K562 (cell line): ENCODE results near the gene CDNF. TPM values are rescaled to one million over a fixed set of nuclear protein-coding genes. Genes with fewer than 3 reads are reported as not detected.

ENCODE experiments used
- ATAC-seq: fragments of 200-7000 bp; cut with Tn5 transposase; 3 replicates; pipeline ENCODE4 v1.9.1; 2020; ENCODE audit warnings: moderate library complexity
- BruUV-seq: library from RNA; stranded (reverse); fragments of 400-500 nt; replicated peaks from 2 replicates; lab custom pipeline; 2021; lab: Mats Ljungman, UMichigan
- CTCF ChIA-PET: fragments of 300-600 bp; formaldehyde crosslinking; extraction: SDS; loops from one replicate; lab custom pipeline; 2021; ENCODE audit warnings: low intra/inter-chr PET ratio; lab: Yijun Ruan, JAX
- POLR2A ChIA-PET: fragments of 300-600, 350-650 bp; sonication (Branson Sonifier 250); formaldehyde crosslinking; extraction: SDS; loops from one replicate; lab custom pipeline; 2021; ENCODE audit warnings: antibody characterized with exemption, inconsistent platforms; lab: Yijun Ruan, JAX
- DNase-seq, 4 experiments: peaks; one replicate each; pipeline versions ENCODE4 v3.0.0 to v3.0.0-alpha.2; 2011 to 2018; ENCODE audit warnings: low spot score in 3 of 4, mixed read lengths in 3 of 4; ENCODE audit errors: extremely low read depth in 1 of 4
- FAIRE-seq: peaks from 2 replicates; lab custom pipeline; 2011; peaks lifted over from hg19 to GRCh38; lab: Jason Lieb, UNC
- H2AFZ ChIP-seq: 2 replicates; pipeline ENCODE4 v1.6.0; 2011; ENCODE audit warnings: low read depth, low read length, control low read depth, inconsistent platforms
- H3K27ac ChIP-seq: fragments of 200-600 bp; 3 replicates; pipeline ENCODE4 v1.8.0; 2011; ENCODE audit warnings: low read depth, mild to moderate bottlenecking, control low read depth, inconsistent platforms, low read length, moderate library complexity, mixed read lengths; ENCODE audit errors: extremely low read depth
- H3K27me3 ChIP-seq, 2 experiments: fragments of 300-600 bp in 1 of 2; 2 replicates in 1 of 2; 3 replicates in 1 of 2; pipeline versions ENCODE4 v1.6.0 to v1.8.0; 2011; ENCODE audit warnings: inconsistent platforms in 2 of 2, low read length in 2 of 2, mild to moderate bottlenecking in 1 of 2, mixed read lengths in 1 of 2, moderate library complexity in 1 of 2; ENCODE audit not compliant: control insufficient read depth in 2 of 2, insufficient read depth in 2 of 2
- H3K36me3 ChIP-seq: fragments of 300-600 bp; 3 replicates; pipeline ENCODE4 v1.8.0; 2011; ENCODE audit warnings: mild to moderate bottlenecking, low read length, inconsistent platforms; ENCODE audit not compliant: control insufficient read depth, insufficient read depth
- H3K4me1 ChIP-seq, 2 experiments: fragments of 200-600 bp in 1 of 2; replicated peaks in 1 of 2; 2 replicates in 1 of 2; 3 replicates in 1 of 2; pipeline versions ENCODE4 v1.5.1 to v1.8.0; 2011; ENCODE audit warnings: inconsistent platforms in 2 of 2, low read length in 2 of 2, mild to moderate bottlenecking in 1 of 2, mixed read lengths in 1 of 2, moderate library complexity in 1 of 2; ENCODE audit not compliant: control insufficient read depth in 2 of 2, insufficient read depth in 2 of 2
- H3K4me2 ChIP-seq: 2 replicates; pipeline ENCODE4 v1.6.1; 2011; ENCODE audit warnings: low read length, control low read depth, inconsistent platforms, mixed read lengths; ENCODE audit not compliant: insufficient read depth
- H3K4me3 ChIP-seq: fragments of 200-600 bp; sonication (generic), shearing (Covaris generic); 2 replicates; pipeline ENCODE4 v1.5.1; 2016; ENCODE audit warnings: control low read depth, inconsistent platforms
- H3K79me2 ChIP-seq: fragments of 200-600 bp; 3 replicates; pipeline ENCODE4 v1.8.0; 2011; ENCODE audit warnings: low read length, inconsistent platforms; ENCODE audit not compliant: control insufficient read depth, insufficient read depth
- H3K9ac ChIP-seq, 2 experiments: 2 replicates each; pipeline versions ENCODE4 v1.6.0 to v1.6.1; 2011; ENCODE audit warnings: low read depth in 2 of 2, low read length in 2 of 2, control low read depth in 1 of 2, inconsistent platforms in 1 of 2, mild to moderate bottlenecking in 1 of 2, mixed read lengths in 1 of 2; ENCODE audit not compliant: insufficient read depth in 1 of 2
- H3K9me1 ChIP-seq: one replicate; pipeline ENCODE4 v1.6.0; 2011; ENCODE audit warnings: inconsistent platforms, mild to moderate bottlenecking, low read length, moderate library complexity; ENCODE audit not compliant: control insufficient read depth, insufficient read depth
- H3K9me3 ChIP-seq: replicated peaks from 2 replicates; pipeline ENCODE4 v1.5.1; 2011; ENCODE audit warnings: low read depth, low read length, inconsistent platforms; ENCODE audit not compliant: control insufficient read depth, insufficient read depth
- H4K20me1 ChIP-seq: replicated peaks from 2 replicates; pipeline ENCODE4 v1.6.1; 2011; ENCODE audit warnings: low read length, inconsistent platforms, mixed read lengths; ENCODE audit not compliant: control insufficient read depth, insufficient read depth
- JUND ChIP-seq, 2 experiments: IDR thresholded peaks; 2 replicates in 1 of 2; 3 replicates in 1 of 2; pipeline ENCODE4 v1.6.1; 2011; ENCODE audit warnings: borderline replicate concordance in 2 of 2, low read depth in 2 of 2, low read length in 2 of 2, improper control_type of control experiment in 1 of 2, missing biosample characterization in 1 of 2, missing genetic modification characterization in 1 of 2, missing genetic modification reagents in 1 of 2
- ZNF263 ChIP-seq: sonication (generic); formaldehyde crosslinking; IDR thresholded peaks from 2 replicates; pipeline ENCODE4 v1.8.0; 2022; ENCODE audit warnings: mild to moderate bottlenecking, missing genetic modification reagents, borderline replicate concordance
- WGBS: fragments of 100-300 bp; shearing (Covaris generic); methylation state at CpG from one replicate; pipeline ENCODE4 v1.1.6; 2016; ENCODE audit warnings: low coverage, mixed read lengths; ENCODE audit not compliant: insufficient coverage; ENCODE audit errors: missing lambda C conversion rate; 5-methylcytosine and 5-hydroxymethylcytosine counted together
- in situ Hi-C: fragments of 300-500 bp; cut with MboI; formaldehyde crosslinking; loops from 4 replicates; pipeline ENCODE4 v1.15.0; 2018; ENCODE audit warnings: inconsistent platforms, mixed read lengths
- intact Hi-C: fragments of 100-400 bp; cut with micrococcal nuclease; formaldehyde crosslinking; loops from 2 replicates; pipeline ENCODE4 v1.14.2; 2022
- polyA plus RNA-seq, 8 experiments: library from polyadenylated mRNA; depleted of rRNA in 4 of 8; stranded (reverse) in 5 of 8; unstranded in 3 of 8; fragments of >200 nt; fragmentation: Nextera tagmentation in 2 of 8; fragmentation: Illumina TruSeq in 1 of 8; extraction: Ambion mirVana in 2 of 8; extraction: Trizol in 1 of 8; gene quantifications; 2 replicates each; pipeline versions ENCODE4 v1.2.1 to v1.2.3, GENCODE V29; 2011 to 2014; ENCODE audit warnings: inconsistent platforms in 1 of 8, missing spikeins in 1 of 8
- total RNA-seq, 7 experiments: library from RNA; depleted of rRNA in 6 of 7; stranded (reverse); fragments of >200 nt in 6 of 7; fragmentation: Illumina TruSeq in 2 of 7; extraction: Trizol in 2 of 7; gene quantifications; 2 replicates each; pipeline versions ENCODE4 v1.2.1 to v1.2.3, GENCODE V29; 2011 to 2021; ENCODE audit warnings: low replicate concordance in 1 of 7
- TF ChIP-seq, protein P1 (sequence below): IDR thresholded peaks from 2 replicates; pipeline ENCODE4 v1.6.1; 2016; ENCODE audit warnings: missing genetic modification characterization, missing compliant biosample characterization

CDNF gene
- total and polyA plus RNA-seq, 9 of the 15 experiments (the other 6 are each of a cell fraction or from before 2014, with no cell fraction given), result 0.18 to 1.6 (median 0.61) TPM

- FAIRE-seq (peak; percentile 61), ATAC-seq (no peak), DNase-seq (no peak)
- WGBS, result 0% methylated on average over 1 of the region's 1 CpG
- POLR2A ChIA-PET, result interaction anchor here (1.3 kb wide), 1 partner anchor 11 kb away, joined by 8 read pairs; the partner anchor contains the start of genes CDNF, HSPA14 and MSANTD7
- Histone ChIP-seq H3K4me2 (no peak overlapping the region), H3K79me2 (no peaks in the 10 kb centered on the region), H3K27me3 (peaks cover 0 to 2% of the 10 kb centered on the region in 2 experiments; a peak in 1 of 5 replicates), H3K9me3 (no peaks in the 10 kb centered on the region), H3K4me1 (no peaks in the 10 kb centered on the region), H3K9me1 (no peaks in the 10 kb centered on the region), H3K4me3 (no peak overlapping the region), H3K27ac (no peak overlapping the region), H4K20me1 (no peaks in the 10 kb centered on the region), H3K36me3 (no peaks in the 10 kb centered on the region), H3K9ac (no peak overlapping the region), H2AFZ (no peak overlapping the region)
- in situ Hi-C loops, result no loop called here
- no peak for TF ChIP-seq JUND (IDR thresholded peaks at IDR 0.05; ENCODE audit: borderline replicate concordance, low read depth, low read length)
- TF ChIP-seq JUND (tag; IDR thresholded peaks at IDR 0.05; ENCODE audit: borderline replicate concordance, low read depth, low read length), result no peak
- TF ChIP-seq ZNF263 (CRISPR knock-in tag), result no peak
- TF ChIP-seq, protein P1, sequence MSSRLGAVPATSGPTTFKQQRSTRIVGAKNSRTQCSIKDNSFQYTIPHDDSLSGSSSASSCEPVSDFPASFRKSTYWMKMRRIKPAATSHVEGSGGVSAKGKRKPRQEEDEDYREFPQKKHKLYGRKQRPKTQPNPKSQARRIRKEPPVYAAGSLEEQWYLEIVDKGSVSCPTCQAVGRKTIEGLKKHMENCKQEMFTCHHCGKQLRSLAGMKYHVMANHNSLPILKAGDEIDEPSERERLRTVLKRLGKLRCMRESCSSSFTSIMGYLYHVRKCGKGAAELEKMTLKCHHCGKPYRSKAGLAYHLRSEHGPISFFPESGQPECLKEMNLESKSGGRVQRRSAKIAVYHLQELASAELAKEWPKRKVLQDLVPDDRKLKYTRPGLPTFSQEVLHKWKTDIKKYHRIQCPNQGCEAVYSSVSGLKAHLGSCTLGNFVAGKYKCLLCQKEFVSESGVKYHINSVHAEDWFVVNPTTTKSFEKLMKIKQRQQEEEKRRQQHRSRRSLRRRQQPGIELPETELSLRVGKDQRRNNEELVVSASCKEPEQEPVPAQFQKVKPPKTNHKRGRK (tag), result 0 out of 2 replicates have a peak, but pooled peaks have one; percentile 25
- CTCF ChIA-PET, result no interaction called here
- BruUV-seq, result no TSS peak
- intact Hi-C loops, result no loop called here
These were observed 11.6 kb downstream of the CDNF start for GRCh38 chr10:14826076-14826829.
